Measurements from ENCODE around the gene SFT2D1. TPM values are rescaled to one million over a fixed set of nuclear protein-coding genes. Genes with fewer than 3 reads are reported as not detected.
A peak's percentile ranks its signal among the peaks of the same experiment; 100 is the strongest.
"Not testable (repeated sequence)": the region's sequence is repeated elsewhere in the genome, so short reads cannot be mapped to it uniquely, and the experiment has no call there.

Gene SFT2D1
- total RNA-seq, 1 donor, result 25.7 TPM

DNA sequence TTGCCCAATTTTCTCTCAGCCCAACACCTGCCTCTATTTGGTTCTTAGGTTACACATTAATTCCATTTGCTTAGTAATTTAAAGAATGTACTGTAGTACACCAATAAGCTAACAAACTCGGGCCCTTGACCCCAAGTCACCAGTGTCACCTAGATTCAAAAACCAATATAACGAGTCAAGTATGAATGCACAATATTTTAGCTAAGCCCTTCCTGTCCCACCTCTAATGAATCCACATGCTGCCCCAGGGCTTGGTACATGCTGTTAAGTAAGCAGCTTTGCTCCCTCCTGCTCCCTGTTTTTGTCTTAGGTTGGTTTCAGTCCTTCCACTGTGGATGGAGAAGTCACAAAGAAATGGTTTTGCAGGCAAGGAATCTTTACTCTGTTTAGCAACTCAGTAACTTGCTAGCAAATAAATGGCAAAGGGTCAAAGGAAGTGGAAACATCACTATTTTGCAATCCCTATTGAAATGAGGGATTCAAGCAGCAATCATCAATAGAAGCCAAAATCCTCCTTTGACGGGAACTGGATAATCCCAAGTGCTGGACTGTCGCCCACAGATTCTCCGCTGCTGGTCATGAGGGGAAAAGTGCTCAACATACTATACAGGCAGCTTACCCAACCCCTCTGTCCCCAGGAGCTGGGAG, 45.4 kb upstream of the SFT2D1 start:
- H2AFZ ChIP-seq (ENCODE audit: low read length), result no peak overlapping the region
- H3K79me2 ChIP-seq (ENCODE audit: insufficient read depth, low read length), result no peaks in the 10 kb centered on the region
- H3K9me3 ChIP-seq (ENCODE audit: low read depth, low read length), result no peaks in the 10 kb centered on the region
- H3K27me3 ChIP-seq (ENCODE audit: insufficient read depth, low read length), result no peaks in the 10 kb centered on the region
- no peak overlapping the region for H3K4me2 ChIP-seq (ENCODE audit: insufficient read depth, low read length)
- no peaks in the 10 kb centered on the region for H3K36me3 ChIP-seq (ENCODE audit: insufficient read depth, low read length)
- TF ChIP-seq, protein P1, sequence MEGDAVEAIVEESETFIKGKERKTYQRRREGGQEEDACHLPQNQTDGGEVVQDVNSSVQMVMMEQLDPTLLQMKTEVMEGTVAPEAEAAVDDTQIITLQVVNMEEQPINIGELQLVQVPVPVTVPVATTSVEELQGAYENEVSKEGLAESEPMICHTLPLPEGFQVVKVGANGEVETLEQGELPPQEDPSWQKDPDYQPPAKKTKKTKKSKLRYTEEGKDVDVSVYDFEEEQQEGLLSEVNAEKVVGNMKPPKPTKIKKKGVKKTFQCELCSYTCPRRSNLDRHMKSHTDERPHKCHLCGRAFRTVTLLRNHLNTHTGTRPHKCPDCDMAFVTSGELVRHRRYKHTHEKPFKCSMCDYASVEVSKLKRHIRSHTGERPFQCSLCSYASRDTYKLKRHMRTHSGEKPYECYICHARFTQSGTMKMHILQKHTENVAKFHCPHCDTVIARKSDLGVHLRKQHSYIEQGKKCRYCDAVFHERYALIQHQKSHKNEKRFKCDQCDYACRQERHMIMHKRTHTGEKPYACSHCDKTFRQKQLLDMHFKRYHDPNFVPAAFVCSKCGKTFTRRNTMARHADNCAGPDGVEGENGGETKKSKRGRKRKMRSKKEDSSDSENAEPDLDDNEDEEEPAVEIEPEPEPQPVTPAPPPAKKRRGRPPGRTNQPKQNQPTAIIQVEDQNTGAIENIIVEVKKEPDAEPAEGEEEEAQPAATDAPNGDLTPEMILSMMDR (IDR thresholded peaks at IDR 0.05; ENCODE audit: extremely low read depth, low read depth, low read length), result no peak
- no peak overlapping the region for H3K4me3 ChIP-seq (ENCODE audit: insufficient read depth, low read length)
- no peaks in the 10 kb centered on the region for H4K20me1 ChIP-seq (ENCODE audit: insufficient read depth, low read length)
- DNase-seq (ENCODE audit: insufficient read length, low spot score, missing footprints), result no peak
- H3K27ac ChIP-seq (ENCODE audit: low read depth, low read length), result no peak overlapping the region
- H3K4me1 ChIP-seq (ENCODE audit: insufficient read depth, low read length), result no peaks in the 10 kb centered on the region

DNA sequence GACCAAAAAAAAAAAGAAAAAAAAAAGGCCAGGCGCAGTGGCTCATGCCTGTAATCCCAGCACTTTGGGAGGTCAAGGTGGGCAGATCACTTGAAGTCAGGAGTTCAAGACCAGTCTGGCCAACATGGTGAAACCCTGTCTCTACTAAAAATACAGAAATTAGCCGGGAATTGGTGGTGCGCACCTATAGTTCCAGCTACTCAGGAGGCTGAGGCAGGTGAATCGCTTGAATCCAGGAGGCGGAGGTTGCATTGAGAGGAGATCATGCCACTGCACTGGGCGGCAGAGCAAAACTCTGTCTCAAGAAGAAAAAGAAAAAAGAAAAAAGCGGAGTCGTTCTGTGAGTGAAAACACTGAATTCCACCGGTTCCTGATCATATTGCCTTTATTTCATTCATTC, 44.8 kb upstream of the SFT2D1 start:
- not testable (repeated sequence) for H3K79me2 ChIP-seq (ENCODE audit: insufficient read depth, low read length); H3K4me2 ChIP-seq (ENCODE audit: insufficient read depth, low read length); H3K9me3 ChIP-seq (ENCODE audit: low read depth, low read length); H2AFZ ChIP-seq (ENCODE audit: low read length); H4K20me1 ChIP-seq (ENCODE audit: insufficient read depth, low read length); H3K4me1 ChIP-seq (ENCODE audit: insufficient read depth, low read length); DNase-seq (ENCODE audit: insufficient read length, low spot score, missing footprints); H3K36me3 ChIP-seq (ENCODE audit: insufficient read depth, low read length); H3K27me3 ChIP-seq (ENCODE audit: insufficient read depth, low read length); H3K27ac ChIP-seq (ENCODE audit: low read depth, low read length); H3K4me3 ChIP-seq (ENCODE audit: insufficient read depth, low read length)

DNA sequence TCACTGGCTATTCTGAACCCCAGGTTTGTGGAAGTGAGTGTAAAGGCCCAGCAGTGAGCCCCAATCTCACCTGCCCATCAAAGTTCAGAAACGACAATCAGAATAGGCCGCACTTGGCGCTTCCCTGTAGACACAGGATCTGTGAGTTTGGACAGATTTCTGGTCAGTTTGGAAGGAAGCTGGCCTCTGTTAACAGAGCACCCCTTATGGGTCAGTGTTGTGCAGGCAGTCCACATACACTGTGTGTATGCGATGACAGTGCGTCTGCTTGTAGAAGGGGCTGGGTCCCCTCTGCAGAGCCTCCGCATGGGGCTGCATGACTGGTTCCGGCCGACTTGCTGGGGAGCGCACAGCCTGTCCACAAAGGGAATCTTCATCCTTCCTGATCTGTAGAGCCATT, 43.8 kb upstream of the SFT2D1 start:
- H3K79me2 ChIP-seq (ENCODE audit: insufficient read depth, low read length), result peaks cover 5% of the 10 kb centered on the region
- H3K4me2 ChIP-seq (ENCODE audit: insufficient read depth, low read length), result no peak overlapping the region
- no peaks in the 10 kb centered on the region for H3K27me3 ChIP-seq (ENCODE audit: insufficient read depth, low read length)
- H3K4me3 ChIP-seq (ENCODE audit: insufficient read depth, low read length), result no peak overlapping the region
- TF ChIP-seq, protein P1 (IDR thresholded peaks at IDR 0.05; ENCODE audit: extremely low read depth, low read depth, low read length), result no peak
- H3K36me3 ChIP-seq (ENCODE audit: insufficient read depth, low read length), result no peaks in the 10 kb centered on the region
- H3K27ac ChIP-seq (ENCODE audit: low read depth, low read length), result no peak overlapping the region
- H3K4me1 ChIP-seq (ENCODE audit: insufficient read depth, low read length), result no peaks in the 10 kb centered on the region
- no peak for DNase-seq (ENCODE audit: insufficient read length, low spot score, missing footprints)
- H3K9me3 ChIP-seq (ENCODE audit: low read depth, low read length), result no peaks in the 10 kb centered on the region
- H2AFZ ChIP-seq (ENCODE audit: low read length), result no peak overlapping the region
- H4K20me1 ChIP-seq (ENCODE audit: insufficient read depth, low read length), result no peaks in the 10 kb centered on the region

DNA sequence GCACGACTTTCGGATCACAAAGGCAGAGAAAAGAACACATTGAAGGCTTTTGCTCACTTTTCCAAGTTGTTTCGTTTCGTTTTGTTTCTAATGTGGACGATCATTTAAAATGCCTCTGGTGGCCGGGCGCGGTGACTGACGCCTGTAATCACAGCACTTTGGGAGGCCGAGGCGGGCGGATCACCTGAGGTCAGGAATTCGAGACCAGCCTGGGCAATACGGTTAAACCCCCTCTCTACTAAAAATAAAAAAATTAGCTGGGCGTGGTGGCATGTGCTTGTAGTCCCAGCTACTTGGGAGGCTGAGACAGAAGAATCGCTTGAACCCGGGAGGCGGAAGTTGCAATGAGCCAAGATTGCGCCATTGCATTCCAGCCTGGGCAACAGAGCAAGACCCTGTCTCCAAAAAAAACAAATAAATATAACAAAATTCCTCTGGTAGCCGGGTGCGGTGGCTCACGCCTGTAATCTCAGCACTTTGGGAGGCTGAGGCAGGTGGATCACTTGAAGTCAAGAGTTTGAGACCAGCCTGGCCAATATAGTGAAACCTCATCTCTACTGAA, 41.5 kb upstream of the SFT2D1 start:
- H3K27me3 ChIP-seq (ENCODE audit: insufficient read depth, low read length); H3K36me3 ChIP-seq (ENCODE audit: insufficient read depth, low read length); H4K20me1 ChIP-seq (ENCODE audit: insufficient read depth, low read length); H3K9me3 ChIP-seq (ENCODE audit: low read depth, low read length); H3K4me1 ChIP-seq (ENCODE audit: insufficient read depth, low read length); DNase-seq (ENCODE audit: insufficient read length, low spot score, missing footprints): not testable (repeated sequence)
- Histone ChIP-seq H3K4me3 (ENCODE audit: insufficient read depth, low read length) (peak overlapping the region; percentile 92), H3K79me2 (ENCODE audit: insufficient read depth, low read length) (peaks cover 10% of the 10 kb centered on the region), H2AFZ (ENCODE audit: low read length) (peak overlapping the region; percentile 97), H3K27ac (ENCODE audit: low read depth, low read length) (peak overlapping the region; percentile 85), H3K4me2 (ENCODE audit: insufficient read depth, low read length) (peak overlapping the region; percentile 99)
